ENCODE data around the gene SLC24A1.

DNA sequence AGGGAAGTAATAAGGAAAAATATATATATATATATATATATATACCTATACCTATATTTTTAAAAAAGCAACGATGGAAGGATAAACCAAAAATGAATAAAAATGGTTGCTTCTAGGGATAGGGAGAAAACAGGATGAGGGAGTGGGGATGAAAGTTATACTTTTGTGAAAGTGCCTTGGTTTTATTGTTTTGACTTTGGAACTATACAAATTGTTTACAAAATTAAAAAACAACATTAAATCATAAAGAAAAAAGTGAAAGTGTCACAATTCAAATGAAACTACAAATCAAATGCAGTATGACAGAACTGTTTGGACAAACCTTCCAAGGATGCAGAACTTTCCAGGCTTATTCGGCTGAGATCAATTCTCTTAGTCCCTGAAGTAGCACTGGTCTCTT lies 54.4 kb downstream of the SLC24A1 start:
- TF ChIP-seq CTCF (conservative IDR thresholded peaks at IDR 0.05; ENCODE audit: low read depth, low read length) (no peak), POLR2A (IDR thresholded peaks at IDR 0.05; ENCODE audit: low read depth, low read length) (no peak), ELK1 (IDR thresholded peaks at IDR 0.05; ENCODE audit: borderline replicate concordance, low read depth, low read length) (no peak), MAFK (IDR thresholded peaks at IDR 0.05; ENCODE audit: low read depth, low read length) (no peak), MXI1 (IDR thresholded peaks at IDR 0.05; ENCODE audit: borderline replicate concordance, low read depth, low read length) (no peak), RCOR1 (IDR thresholded peaks at IDR 0.05; ENCODE audit: insufficient replicate concordance, low read length) (no peak), SMC3 (IDR thresholded peaks at IDR 0.05; ENCODE audit: low read depth, low read length) (no peak), BHLHE40 (IDR thresholded peaks at IDR 0.05; ENCODE audit: low read depth, low read length) (no peak), FOS (IDR thresholded peaks at IDR 0.05; ENCODE audit: low read depth, low read length) (no peak), RFX5 (IDR thresholded peaks at IDR 0.05; ENCODE audit: low read depth, low read length) (no peak), NFE2L2 (IDR thresholded peaks at IDR 0.05; ENCODE audit: low read depth, low read length) (no peak), CEBPB (IDR thresholded peaks at IDR 0.05; ENCODE audit: low read depth, low read length) (no peak)
